Activated T-helper 17 cell treated with anti-CD3 and anti-CD28 coated beads, Interleukin-2, amount 50 U/mL, for 72 hours (primary cell): Measurements from ENCODE around the gene EDEM3. TPM values are rescaled to one million over a fixed set of nuclear protein-coding genes. Genes with fewer than 3 reads are reported as not detected.

Experiments
- ATAC-seq: fragments of 150-1000 bp; cut with Tn5 transposase; replicated peaks from 2 replicates; pipeline ENCODE4 v1.10.0; 2021; ENCODE audit warnings: mild to moderate bottlenecking, moderate library complexity
- H3K27ac Mint-ChIP-seq: one replicate; pipeline ENCODE4 v1.8.0; 2022; ENCODE audit warnings: mixed read lengths
- H3K27me3 Mint-ChIP-seq: one replicate; pipeline ENCODE4 v1.8.0; 2022; ENCODE audit warnings: mixed read lengths
- H3K36me3 Mint-ChIP-seq: one replicate; pipeline ENCODE4 v1.8.0; 2022; ENCODE audit warnings: low read depth, mild to moderate bottlenecking, mixed read lengths
- H3K4me1 Mint-ChIP-seq: one replicate; pipeline ENCODE4 v1.8.0; 2022; ENCODE audit warnings: mixed read lengths
- H3K4me3 Mint-ChIP-seq: one replicate; pipeline ENCODE4 v1.8.0; 2022; ENCODE audit warnings: mild to moderate bottlenecking, mixed read lengths
- H3K9me3 Mint-ChIP-seq: one replicate; pipeline ENCODE4 v1.8.0; 2022; ENCODE audit warnings: mixed read lengths
- total RNA-seq, 2 donors: library from RNA; stranded (reverse); gene quantifications; one replicate each; pipeline ENCODE4 v1.2.3, GENCODE V29; 2022

EDEM3 gene
- total RNA-seq, 2 donors from 2014 or later, result 11.7 to 20.4 TPM

DNA sequence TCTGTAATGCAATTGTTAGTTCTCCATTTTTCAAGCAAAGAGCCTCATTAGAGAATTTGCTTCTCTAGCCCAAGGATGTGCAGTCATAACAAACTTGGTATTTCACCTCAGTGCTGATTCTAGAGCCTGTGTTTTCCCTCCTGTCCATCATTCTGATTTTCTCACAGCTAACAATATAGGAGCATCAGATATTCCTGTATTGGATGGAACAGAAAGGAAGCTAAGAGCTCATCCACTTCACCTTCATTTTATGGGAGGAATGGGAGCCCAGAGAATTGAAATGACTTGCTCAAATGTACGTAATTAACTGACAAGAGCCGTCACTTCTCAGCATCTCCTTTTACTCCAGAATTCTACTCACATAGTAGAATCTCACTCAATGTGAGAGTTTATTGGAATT, 96.6 kb downstream of the EDEM3 start:
- Mint-ChIP-seq H3K27ac (no peak overlapping the region), H3K4me1 (no peaks in the 10 kb centered on the region), H3K27me3 (peaks cover 2% of the 10 kb centered on the region), H3K36me3 (no peaks in the 10 kb centered on the region), H3K9me3 (no peaks in the 10 kb centered on the region), H3K4me3 (no peak overlapping the region)
- ATAC-seq, result no peak

DNA sequence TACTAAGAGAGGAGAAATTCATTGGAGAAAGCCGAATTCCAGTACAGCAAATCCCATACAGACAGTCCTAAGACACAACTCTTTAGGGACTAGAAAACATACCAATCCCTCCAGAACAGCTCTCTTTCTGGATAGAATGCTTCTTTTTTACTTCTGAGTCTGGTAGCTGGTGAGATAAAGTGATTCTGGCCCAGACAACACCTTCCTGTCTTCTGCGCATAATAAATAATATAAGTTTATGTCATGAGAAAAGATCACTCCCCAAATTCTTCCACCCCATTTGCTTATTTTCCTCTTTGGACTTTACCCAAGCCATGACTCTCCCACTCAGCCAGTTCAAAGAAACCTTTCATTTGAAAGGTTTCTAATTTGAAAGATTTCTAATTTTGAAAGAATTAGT, 98.4 kb downstream of the EDEM3 start:
- ATAC-seq, result no peak
- Mint-ChIP-seq H3K36me3 (no peaks in the 10 kb centered on the region), H3K9me3 (peaks cover 3% of the 10 kb centered on the region), H3K27ac (no peak overlapping the region), H3K4me3 (no peak overlapping the region), H3K27me3 (peaks cover 8% of the 10 kb centered on the region), H3K4me1 (no peaks in the 10 kb centered on the region)

DNA sequence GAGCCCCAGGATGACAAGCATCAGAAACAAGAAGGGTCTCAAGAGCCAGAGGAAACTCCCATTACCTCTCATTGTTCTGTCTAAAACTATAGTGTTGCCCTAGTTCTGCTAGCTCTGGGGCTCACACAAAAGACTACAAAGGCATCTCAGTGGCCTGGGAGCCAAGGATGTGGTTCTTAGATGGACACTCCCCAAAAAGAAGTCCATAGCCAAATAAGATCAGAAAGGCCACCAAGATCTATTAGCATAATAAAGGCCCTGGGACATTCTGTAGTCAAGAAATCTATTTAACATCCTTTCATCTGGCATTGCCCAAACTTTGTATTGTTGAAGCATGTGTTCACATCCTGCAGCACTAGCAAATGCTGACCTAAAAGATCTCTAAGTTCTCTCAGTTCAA, 99.5 kb downstream of the EDEM3 start:
- no peak overlapping the region for H3K27ac Mint-ChIP-seq
- H3K27me3 Mint-ChIP-seq, result peaks cover 14% of the 10 kb centered on the region
- H3K36me3 Mint-ChIP-seq, result no peaks in the 10 kb centered on the region
- H3K4me3 Mint-ChIP-seq, result no peak overlapping the region
- H3K4me1 Mint-ChIP-seq, result no peaks in the 10 kb centered on the region
- H3K9me3 Mint-ChIP-seq, result peaks cover 3% of the 10 kb centered on the region
- no peak for ATAC-seq

DNA sequence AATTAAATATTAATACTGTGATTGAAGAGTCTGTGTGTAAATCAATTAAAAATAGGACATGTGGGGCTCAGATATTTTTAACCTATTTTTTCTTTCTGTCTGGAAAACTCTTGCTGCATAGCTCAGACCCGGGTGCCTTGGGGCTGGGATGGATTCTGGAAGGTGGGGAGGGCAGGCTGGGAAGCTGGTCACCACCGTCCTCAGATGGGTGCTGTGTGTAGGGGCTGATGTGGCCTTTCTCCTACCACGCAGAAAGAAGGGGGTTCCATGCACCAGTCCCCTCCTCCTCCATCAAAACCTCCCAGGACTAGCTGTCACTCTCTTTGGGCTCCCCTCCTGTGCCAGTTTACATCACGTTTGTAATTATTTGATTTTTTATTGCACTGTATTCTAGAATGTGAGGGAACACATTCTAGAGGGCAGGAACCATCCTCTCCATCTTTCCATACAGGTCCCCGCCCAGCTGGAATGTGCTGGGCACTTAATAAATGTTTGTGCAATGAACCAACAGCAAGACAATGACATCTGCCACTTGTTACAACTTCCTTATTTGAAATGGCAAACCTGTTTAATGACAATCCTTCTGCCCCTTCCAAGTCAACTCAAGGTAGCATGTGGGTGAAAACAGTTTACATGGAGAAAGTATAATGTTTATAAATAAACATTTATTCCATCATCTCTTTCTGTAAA, 104.3 kb downstream of the EDEM3 start:
- H3K4me1 Mint-ChIP-seq, result no peaks in the 10 kb centered on the region
- H3K36me3 Mint-ChIP-seq, result no peaks in the 10 kb centered on the region
- no peak overlapping the region for H3K27ac Mint-ChIP-seq
- ATAC-seq, result no peak
- H3K27me3 Mint-ChIP-seq, result peaks cover 23% of the 10 kb centered on the region
- peaks cover 7% of the 10 kb centered on the region for H3K9me3 Mint-ChIP-seq
- no peak overlapping the region for H3K4me3 Mint-ChIP-seq

DNA sequence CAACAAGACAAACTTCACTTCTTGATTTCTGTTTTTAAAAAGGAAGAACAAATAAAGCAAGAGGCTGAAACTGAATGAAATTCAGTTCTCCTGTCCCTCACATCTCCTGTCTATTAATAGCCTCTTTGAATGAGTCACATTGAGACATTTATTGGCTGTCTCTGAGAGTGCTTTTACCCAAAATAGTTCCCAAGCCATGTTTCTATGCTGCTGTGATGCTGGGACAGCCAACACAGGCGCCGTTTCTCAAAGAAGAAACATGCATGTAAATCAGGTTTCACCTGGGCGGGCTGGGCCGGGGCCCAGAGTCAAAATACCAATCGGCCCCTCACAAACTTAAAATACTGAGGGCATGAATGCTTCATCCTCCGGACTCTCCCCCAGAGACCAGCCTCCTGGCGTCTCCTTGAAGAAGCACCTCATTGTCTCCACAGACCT, 105.2 kb downstream of the EDEM3 start:
- peaks cover 7% of the 10 kb centered on the region for H3K9me3 Mint-ChIP-seq
- no peak overlapping the region for H3K4me3 Mint-ChIP-seq
- H3K36me3 Mint-ChIP-seq, result no peaks in the 10 kb centered on the region
- no peak overlapping the region for H3K27ac Mint-ChIP-seq
- peaks cover 24% of the 10 kb centered on the region for H3K27me3 Mint-ChIP-seq
- no peak for ATAC-seq
- H3K4me1 Mint-ChIP-seq, result no peaks in the 10 kb centered on the region

DNA sequence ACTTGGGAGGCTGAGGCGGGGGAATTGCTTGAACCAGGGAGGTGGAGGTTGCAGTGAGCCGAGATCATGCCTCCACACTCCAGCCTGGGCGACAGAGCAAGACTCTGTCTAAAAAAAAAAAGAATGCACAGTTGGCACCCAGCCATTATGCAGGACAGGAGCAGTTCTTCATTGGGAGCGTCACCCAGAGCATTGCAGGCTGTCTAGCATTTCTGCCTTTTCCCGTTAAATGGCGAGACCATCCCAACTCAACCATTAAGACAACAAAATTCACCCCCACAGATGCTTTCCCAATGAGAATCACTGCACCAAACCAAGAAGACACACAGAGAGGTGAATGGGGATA, 105.8 kb downstream of the EDEM3 start:
- H3K27ac Mint-ChIP-seq, result no peak overlapping the region
- H3K9me3 Mint-ChIP-seq, result peaks cover 7% of the 10 kb centered on the region
- no peaks in the 10 kb centered on the region for H3K4me1 Mint-ChIP-seq
- peaks cover 28% of the 10 kb centered on the region for H3K27me3 Mint-ChIP-seq
- H3K36me3 Mint-ChIP-seq, result no peaks in the 10 kb centered on the region
- no peak for ATAC-seq
- no peak overlapping the region for H3K4me3 Mint-ChIP-seq

DNA sequence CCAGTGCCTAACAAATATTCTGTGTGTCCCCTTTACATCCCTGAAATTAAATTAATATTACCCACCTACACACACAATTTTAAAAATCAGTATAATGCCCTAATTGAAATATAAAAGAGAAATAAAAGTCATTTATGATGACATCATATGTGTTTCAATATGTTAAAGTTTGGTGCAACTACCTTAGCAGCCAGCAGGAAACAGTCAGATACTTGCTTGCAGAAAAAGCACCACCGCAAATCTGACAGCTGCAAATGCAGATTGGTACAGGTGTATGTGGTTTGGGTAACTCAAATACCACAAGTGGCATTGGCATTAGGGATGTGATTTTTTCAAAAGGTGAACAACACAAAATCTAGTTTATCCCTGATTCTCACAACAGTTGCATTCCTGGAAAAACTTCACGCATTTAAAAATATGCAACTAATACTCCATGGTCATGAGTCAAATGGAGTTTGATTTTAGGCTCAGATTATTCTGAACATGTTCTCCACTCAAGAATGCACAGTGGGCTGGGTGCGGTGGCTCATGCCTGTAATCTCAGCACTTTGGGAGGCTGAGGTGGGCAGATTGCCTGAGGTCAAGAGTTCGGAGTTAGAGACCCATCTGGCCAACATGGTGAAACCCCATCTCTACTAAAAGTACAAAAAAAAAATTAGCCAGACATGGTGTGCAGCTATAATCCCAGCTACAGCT, 106.3 kb downstream of the EDEM3 start:
- H3K27ac Mint-ChIP-seq, result no peak overlapping the region
- peaks cover 7% of the 10 kb centered on the region for H3K9me3 Mint-ChIP-seq
- H3K4me3 Mint-ChIP-seq, result no peak overlapping the region
- H3K4me1 Mint-ChIP-seq, result no peaks in the 10 kb centered on the region
- no peak for ATAC-seq
- peaks cover 28% of the 10 kb centered on the region for H3K27me3 Mint-ChIP-seq
- H3K36me3 Mint-ChIP-seq, result no peaks in the 10 kb centered on the region

DNA sequence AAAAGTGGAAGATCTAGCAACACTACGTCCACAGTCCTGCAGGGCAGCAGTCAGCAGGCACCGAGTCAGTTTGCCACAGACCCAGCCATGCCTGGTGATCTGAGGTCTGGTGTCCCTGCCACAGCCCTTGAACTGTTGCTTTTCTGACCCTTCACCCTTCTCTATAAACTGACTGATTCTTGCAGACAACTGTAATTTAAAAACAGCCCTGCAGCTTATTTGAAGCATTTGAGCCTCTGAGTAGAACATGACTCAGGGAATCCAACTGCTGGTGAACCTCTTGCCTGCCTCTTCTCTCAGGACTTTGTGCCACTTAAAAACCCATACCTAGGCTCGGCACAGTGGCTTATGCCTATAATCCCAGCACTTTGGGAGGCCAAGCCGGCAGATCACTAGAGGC, 107.2 kb downstream of the EDEM3 start:
- Mint-ChIP-seq H3K27ac (no peak overlapping the region), H3K27me3 (peaks cover 28% of the 10 kb centered on the region), H3K9me3 (peaks cover 7% of the 10 kb centered on the region), H3K36me3 (no peaks in the 10 kb centered on the region), H3K4me1 (no peaks in the 10 kb centered on the region), H3K4me3 (no peak overlapping the region)
- ATAC-seq, result no peak

DNA sequence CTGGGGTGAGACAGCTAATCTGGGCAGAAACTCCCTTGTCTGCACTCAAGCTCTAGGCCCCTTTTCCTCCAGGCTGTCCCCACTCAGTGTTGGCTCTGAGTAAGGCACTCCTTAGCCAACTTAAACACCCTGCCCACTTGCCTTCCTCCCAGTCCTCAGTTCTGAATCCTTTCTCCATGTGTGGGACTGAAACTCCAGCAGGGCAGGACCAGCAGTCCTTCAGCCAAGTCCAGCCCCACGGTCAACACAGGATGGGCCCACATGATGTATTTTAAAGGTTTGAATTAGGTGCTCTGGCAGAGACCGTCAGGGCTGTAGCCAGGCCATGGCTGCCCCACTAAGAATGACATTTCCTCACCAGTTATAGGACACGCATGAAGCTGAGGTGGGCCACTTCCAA, 107.8 kb downstream of the EDEM3 start:
- Mint-ChIP-seq H3K4me3 (no peak overlapping the region), H3K9me3 (peaks cover 7% of the 10 kb centered on the region), H3K36me3 (no peaks in the 10 kb centered on the region), H3K27me3 (peaks cover 34% of the 10 kb centered on the region), H3K27ac (no peak overlapping the region), H3K4me1 (no peaks in the 10 kb centered on the region)
- ATAC-seq, result no peak

DNA sequence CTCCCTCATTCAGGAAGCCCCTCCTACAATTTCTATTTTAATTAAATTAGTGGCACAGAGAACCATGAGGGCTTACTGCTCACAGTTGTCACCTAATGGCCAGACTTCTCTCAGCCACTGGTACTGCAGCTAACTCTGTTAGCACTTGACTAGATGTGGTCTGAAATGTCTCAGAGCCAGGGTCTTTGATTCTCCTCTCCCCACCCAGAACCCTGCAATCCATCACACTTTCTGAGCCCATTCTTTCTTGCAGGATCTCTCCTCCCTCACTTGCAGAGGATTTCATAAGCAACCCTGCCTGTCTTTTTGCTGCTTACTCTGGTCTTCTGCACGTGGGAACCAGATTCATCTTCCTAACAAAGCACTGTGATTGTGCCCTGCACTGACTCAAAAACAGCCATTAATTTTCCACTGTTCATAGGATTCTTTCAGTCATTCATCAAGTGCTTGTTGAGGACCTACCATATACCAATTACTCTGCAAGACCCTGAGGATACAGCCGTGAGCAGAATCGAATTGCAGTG, 108.4 kb downstream of the EDEM3 start:
- Mint-ChIP-seq H3K4me1 (no peaks in the 10 kb centered on the region), H3K36me3 (no peaks in the 10 kb centered on the region), H3K27me3 (peaks cover 33% of the 10 kb centered on the region), H3K9me3 (peaks cover 3% of the 10 kb centered on the region), H3K27ac (no peak overlapping the region), H3K4me3 (no peak overlapping the region)
- ATAC-seq, result no peak

DNA sequence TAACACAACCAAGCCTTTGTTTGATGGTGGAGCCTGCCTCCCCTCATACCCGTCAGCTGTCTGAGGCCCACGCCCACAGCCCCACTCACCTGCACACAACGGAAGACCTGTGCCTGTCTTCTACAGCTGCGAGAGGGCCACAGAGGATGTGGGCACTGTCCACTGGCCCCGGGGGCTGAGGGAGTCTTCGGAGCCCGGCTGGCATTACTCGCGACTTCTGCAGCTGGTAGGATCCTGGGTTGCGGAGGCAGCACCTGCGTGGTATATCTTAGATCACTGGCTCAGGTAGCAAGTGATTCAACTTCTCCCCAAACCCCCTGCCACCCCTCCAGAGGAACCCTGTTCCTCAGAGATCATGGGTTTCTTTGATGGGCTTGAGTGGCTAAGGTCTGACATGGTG, 109.9 kb downstream of the EDEM3 start:
- Mint-ChIP-seq H3K36me3 (no peaks in the 10 kb centered on the region), H3K9me3 (peaks cover 3% of the 10 kb centered on the region), H3K4me1 (no peaks in the 10 kb centered on the region)

DNA sequence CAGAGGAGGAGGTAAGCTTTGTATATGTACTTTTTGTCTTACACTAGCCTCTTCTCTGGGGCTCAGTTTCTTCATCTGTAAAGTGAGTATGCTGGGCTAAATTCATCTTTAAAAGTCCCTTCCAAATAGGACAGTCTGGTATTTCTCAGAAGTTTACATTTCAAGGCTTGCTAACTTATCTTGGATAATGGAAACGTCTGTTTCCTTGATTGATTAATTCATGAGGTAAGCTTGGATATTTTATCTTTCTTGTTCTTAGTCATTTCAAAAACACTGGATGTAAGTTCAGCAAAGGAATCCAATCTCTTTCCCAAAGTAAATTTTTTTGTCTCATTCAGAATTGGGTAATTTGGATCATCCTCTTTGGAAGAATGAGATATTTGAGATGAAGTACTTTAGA, 111.0 kb downstream of the EDEM3 start:
- no peak for ATAC-seq
- Mint-ChIP-seq H3K27ac (no peak overlapping the region), H3K4me1 (no peaks in the 10 kb centered on the region), H3K9me3 (no peaks in the 10 kb centered on the region), H3K4me3 (no peak overlapping the region), H3K27me3 (peaks cover 30% of the 10 kb centered on the region), H3K36me3 (no peaks in the 10 kb centered on the region)

More for the DNA sequence above, 109.9 kb downstream of the EDEM3 start:
- Mint-ChIP-seq H3K27ac (no peak overlapping the region), H3K4me3 (no peak overlapping the region), H3K27me3 (peaks cover 28% of the 10 kb centered on the region)
- ATAC-seq, result no peak

DNA sequence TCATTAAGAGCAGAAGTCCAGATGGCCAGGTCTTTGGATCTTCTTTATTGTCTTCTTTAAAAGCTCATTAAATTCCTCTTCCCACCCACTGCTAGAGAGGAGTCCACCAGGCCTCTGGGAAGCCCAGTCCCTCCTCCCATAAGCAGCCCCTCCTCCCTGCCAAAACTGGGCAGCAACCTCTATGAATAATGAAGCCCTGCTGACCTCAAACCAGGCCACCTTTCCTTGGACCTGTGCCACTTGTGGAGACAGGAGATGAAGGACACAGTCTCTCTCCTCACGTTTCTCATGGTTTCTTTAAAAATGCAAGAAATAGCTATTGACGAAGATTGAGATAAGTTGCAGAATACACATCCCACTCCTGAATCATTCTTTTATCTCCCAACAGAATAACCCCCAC, 112.8 kb downstream of the EDEM3 start:
- Mint-ChIP-seq H3K27ac (no peak overlapping the region), H3K4me3 (no peak overlapping the region), H3K4me1 (no peaks in the 10 kb centered on the region), H3K36me3 (no peaks in the 10 kb centered on the region), H3K27me3 (peaks cover 27% of the 10 kb centered on the region), H3K9me3 (no peaks in the 10 kb centered on the region)
- no peak for ATAC-seq

DNA sequence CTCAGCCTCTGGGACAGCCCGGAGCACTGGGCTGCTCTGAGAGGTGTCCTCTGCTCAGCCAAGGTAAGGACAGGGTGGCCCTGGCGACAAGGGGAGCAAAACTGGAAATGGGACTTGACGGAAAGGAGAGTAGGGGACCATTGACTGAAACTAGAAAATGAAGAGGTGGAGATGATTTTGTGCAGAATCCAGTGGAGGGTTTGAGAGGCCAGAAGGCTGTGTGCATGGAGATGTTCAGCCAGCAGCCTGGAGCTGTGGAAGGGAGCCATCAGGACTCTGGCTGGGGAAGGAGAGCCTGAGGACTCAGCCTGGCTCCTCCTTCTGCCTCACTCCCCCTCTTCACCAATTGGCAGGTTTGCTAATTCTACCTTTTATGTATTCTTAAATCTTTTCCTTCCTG, 114.2 kb downstream of the EDEM3 start:
- no peaks in the 10 kb centered on the region for H3K4me1 Mint-ChIP-seq
- no peak for ATAC-seq
- H3K27ac Mint-ChIP-seq, result no peak overlapping the region
- no peaks in the 10 kb centered on the region for H3K9me3 Mint-ChIP-seq
- no peaks in the 10 kb centered on the region for H3K36me3 Mint-ChIP-seq
- no peak overlapping the region for H3K4me3 Mint-ChIP-seq
- H3K27me3 Mint-ChIP-seq, result peaks cover 27% of the 10 kb centered on the region
